Umbilical cord (tissue), 2 donors: Measurements from ENCODE around the gene SMG7. TPM values are rescaled to one million over a fixed set of nuclear protein-coding genes. Genes with fewer than 3 reads are reported as not detected.

Experiments used
- DNase-seq: peaks from one replicate; pipeline ENCODE4 v3.0.0-alpha.2; 2015; ENCODE audit warnings: low spot score
- total RNA-seq: library from RNA; depleted of rRNA; stranded (reverse); fragments of >200 nt; gene quantifications from one replicate; pipeline ENCODE4 v1.2.3, GENCODE V29; 2014; ENCODE audit warnings: low replicate concordance; ENCODE audit not compliant: insufficient read depth

The SMG7 gene
- total RNA-seq, 1 donor from 2014 or later, result 27.2 TPM

DNA sequence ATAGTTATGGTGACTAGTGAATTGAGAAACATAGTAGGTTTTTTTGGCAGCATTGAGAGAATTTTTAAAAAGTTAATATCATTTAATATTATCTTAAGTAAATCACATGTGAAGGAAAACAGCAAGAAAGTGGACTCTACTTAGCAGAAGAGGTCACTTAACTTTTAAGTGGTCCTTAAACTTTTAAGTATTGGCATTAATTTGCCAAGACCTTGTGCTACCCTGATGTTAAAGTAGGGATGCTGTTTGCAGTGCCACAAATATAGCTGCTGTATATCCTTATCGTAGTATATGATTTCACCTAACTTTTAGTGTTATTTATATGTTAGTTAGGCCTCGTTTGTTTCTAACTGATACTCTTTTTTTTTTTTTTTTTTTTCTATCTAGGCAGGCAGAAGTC is 40.2 kb downstream of the SMG7 start:
- no peak for DNase-seq

- no peak for DNase-seq
Measured at GRCh38 chr1:183514235-183514634, 41.9 kb downstream of the SMG7 start.

DNA sequence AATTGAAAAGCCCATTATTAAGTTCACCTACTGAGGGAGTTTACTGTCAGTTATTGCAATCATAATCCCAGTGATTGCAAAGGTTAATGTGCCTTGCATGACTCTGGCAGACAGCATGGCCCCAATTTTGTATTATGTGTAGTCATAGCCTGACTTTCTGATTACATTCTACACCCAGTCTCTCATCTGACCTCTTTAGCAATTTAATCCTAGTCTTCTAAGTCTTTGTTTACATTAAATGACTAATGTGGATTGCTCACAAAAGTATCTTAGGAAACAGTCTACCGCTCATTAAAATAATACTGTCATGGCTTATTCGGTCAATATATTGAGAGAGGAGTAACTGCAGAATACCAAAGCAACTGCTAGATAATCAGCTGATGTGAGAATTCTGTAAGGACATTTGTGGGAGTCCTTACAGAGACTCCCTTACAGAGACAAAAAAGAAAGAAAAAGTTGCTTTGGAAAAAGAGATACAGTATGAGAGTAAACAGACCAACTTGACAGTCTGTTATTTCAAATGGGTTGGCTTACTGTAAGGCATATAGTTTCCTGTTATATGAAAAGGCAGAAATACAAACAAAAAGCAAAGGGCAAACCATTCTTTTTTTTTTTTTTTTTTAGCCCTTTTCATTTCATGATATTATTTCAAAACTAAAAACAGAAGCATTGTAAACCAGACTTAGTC is 42.8 kb downstream of the SMG7 start:
- no peak for DNase-seq

DNA sequence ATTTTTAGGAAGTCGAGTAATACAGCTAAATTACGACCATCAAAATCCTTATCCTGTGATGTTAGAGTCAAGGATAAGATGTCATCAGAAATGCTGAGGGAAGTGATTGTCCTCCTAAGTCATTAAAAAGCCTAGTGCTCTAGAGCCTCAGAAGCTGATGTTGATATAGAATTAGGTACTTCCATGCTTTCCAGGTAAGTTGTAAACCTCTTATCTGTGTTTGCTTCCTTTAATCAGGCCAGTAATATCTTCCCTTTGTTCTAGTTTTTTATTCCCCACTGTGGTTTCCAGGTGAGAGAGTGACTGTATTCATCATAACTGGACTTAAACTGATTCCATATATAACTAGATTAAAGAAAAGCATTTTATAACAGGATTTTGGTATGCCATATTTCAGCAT is 44.4 kb downstream of the SMG7 start:
- no peak for DNase-seq

DNA sequence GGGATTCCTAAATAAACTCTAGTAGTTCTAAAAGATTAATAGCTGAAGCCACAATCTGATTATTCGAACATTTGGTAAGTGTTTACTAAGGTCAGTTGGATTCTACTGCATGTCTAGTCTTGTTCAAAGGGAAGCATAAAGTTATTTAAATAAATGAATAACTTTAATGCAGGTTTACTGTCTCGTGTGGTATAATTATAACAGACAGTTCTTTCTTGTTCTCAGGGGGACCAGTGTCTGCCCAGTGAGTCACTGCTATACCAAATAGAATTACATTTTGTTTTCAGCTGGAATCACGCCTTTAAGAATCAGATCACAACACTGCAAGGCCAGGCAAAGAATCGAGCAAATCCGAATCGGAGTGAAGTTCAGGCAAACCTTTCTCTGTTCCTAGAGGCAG is 45.1 kb downstream of the SMG7 start:
- DNase-seq, result no peak

GRCh38 chr1:183520379-183520778 is 48.1 kb downstream of the SMG7 start:
- no peak for DNase-seq

GRCh38 chr1:183522104-183522503 is 49.8 kb downstream of the SMG7 start:
- no peak for DNase-seq

GRCh38 chr1:183528577-183528976 is 56.3 kb downstream of the SMG7 start:
- no peak for DNase-seq

DNA sequence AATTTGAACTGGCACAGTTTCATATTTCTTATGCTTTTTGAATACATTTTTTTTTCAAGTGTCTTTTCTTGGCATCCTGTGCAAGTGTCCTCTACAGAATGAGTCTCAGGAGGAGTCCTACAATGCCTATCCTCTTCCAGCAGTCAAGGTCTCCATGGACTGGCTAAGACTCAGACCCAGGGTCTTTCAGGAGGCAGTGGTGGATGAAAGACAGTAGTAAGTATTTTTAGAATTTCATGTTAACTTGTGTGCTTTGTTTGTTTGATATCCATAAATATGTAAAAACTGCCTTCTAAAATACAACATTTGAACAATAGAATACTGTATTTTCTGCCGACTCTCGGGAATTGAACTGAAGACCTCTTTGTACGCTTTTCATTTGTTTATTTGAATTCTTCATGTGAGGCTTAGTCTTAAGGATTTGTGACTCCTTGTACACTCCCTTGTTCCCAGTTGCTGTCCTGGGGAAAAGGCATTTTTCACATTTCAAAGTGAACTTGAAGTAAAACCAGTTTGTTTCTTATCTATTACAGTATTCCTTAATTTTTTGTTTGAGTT is 61.4 kb downstream of the SMG7 start:
- DNase-seq, result no peak

- no peak for DNase-seq
Measured at GRCh38 chr1:183537405-183537804, 65.1 kb downstream of the SMG7 start.

DNA sequence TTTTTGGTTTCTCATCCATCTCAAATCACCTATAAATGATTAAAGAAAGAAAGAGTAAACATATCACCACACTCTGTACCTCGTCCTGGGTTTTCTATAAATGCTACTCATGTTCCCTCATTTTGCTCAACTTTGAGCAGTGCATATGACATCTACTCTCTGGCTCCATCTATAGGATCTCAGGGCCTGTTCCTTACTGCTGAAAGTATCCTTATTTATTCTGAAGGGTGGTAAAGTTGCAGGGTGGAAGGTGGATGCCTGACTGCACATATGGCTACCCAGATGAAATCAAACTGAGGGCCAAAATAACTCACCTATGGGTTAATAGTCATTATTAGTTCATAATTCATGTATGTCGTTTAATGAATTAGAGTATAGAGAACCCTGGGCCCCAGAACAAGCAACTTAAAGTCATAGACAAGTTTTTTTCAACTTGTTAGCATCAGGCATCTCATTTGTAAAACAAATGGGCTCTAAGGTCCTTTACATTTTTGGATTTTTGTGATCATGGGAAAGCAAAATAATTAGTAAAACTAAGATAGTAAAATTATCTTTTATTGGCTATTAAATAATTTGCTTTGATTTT is 71.4 kb downstream of the SMG7 start:
- peak; percentile 69 for DNase-seq

DNA sequence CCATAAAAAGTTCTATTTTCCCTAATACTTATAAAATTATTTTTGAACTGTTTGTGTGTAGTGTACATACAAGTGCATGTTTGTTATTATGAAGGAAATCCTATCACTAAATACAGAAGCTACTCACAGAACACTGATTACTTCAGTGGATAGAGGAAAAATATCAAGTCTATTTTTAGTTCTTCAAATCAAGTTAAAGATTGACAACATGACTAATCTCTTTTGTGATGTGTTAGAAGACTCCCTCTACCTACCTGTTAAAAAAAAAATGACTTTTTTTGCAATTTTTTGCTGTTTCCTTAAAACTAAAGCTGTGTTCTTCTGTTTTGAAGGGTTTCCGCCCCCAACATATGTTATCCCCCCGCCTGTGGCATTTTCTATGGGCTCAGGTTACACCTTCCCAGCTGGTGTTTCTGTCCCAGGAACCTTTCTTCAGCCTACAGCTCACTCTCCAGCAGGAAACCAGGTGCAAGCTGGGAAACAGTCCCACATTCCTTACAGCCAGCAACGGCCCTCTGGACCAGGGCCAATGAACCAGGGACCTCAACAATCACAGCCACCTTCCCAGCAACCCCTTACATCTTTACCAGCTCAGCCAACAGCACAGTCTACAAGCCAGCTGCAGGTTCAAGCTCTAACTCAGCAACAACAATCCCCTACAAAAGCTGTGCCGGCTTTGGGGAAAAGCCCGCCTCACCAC is 72.4 kb downstream of the SMG7 start:
- DNase-seq, result no peak

DNA sequence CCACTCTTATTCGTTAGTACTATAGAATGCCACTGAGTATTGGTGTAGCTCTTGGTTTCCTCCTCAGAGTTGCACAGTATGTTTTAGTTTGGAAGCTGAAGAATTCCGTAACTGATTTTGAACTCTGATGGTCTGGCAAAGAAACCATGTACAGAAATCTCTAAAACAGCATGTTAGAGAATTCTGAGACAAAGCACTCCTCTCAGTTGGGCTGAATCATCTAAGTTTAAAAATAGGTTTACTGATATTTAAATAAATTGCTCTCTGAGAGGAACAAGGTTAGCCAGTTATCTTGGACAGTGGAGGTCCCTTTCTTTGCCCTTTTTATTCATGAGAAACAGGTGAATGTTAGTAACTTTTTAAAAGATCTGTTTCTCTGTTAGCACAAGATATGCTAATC is 74.1 kb downstream of the SMG7 start:
- DNase-seq, result no peak

DNA sequence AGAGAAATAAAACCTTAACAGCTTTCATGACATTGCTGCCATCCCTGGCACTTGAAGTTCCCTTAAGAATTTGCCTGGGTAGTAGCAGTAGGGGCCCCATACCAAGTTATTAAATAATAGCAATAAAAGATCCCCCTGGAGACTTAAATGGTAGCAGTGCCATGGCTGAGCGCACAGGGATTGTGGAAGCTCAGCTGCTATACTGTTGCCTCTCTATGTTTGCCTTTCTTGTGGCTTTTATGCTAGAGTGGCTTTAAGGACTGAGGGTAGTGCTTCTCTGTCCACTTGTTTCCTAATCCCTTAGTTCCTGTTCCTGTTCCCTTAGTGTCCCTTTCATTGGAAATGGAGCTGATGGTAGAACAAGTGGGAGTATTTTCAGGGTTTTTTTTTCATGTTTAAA is 75.8 kb downstream of the SMG7 start:
- no peak for DNase-seq

DNA sequence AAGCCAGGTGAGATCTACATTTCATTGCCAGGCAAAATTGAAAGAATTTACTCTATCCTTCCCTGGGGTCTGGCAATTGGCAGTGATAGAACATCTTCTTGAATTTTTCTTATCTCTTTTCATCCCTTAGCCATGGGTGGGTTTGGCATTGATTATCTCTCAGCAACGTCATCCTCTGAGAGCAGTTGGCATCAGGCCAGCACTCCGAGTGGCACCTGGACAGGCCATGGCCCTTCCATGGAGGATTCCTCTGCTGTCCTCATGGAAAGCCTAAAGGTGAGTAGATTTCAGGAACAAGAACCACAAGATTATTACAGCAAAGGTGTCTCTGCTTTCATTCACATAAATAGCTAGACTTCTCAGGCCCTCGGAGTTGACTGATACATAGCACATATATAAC is 78.6 kb downstream of the SMG7 start:
- no peak for DNase-seq

GRCh38 chr1:183551924-183552323 is 79.6 kb downstream of the SMG7 start:
- DNase-seq, result no peak

DNA sequence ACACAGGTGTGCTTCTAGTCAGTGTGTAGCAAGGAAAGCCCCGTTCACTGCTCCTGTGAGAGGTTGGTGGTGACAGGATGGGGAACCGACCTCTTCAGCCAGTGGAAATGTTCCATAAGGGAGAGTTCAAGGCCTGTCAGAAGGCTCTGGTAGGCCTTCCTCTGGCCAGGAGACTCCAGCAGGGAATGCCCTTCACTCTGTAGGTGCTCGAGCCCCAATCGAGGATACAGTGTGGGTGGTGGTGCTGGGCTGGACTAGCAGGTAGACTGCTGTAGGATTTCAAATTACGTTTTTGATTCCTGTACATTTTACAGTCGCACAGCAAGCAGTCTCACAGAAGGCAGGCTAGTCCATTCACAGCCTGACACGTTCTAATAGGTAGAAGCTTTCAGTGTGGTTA is 80.1 kb downstream of the SMG7 start:
- DNase-seq, result no peak

DNA sequence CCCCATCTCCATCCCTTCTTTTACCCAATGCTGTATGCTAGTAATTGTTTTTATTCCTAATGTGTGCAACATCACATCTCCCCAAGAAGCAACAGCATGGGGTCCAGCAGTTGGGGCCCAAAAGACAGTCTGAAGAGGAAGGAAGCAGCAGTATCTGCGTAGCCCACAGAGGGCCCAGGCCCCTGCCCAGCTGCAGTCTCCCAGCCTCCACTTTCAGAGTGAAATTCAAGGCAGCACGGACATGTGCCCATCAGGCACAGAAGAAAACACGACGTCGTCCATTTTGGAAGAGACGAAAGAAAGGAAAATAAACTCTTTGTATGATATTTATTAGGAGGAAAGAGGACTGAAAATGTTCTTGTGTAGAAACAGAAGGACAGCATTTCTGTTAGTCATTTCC is 80.6 kb downstream of the SMG7 start:
- no peak for DNase-seq

- no peak for DNase-seq
Measured at GRCh38 chr1:183553331-183553730, 81.0 kb downstream of the SMG7 start.

GRCh38 chr1:183553764-183554163 is 81.5 kb downstream of the SMG7 start:
- DNase-seq, result peak; percentile 14

GRCh38 chr1:183554577-183554976 is 82.3 kb downstream of the SMG7 start:
- no peak for DNase-seq

- DNase-seq, result no peak
Measured at GRCh38 chr1:183559061-183559460, 86.8 kb downstream of the SMG7 start.

GRCh38 chr1:183562701-183563100 is 90.4 kb downstream of the SMG7 start:
- no peak for DNase-seq
